Panc1 (cell line): ENCODE data around the gene CBX2. TPM values are rescaled to one million over a fixed set of nuclear protein-coding genes. Genes with fewer than 3 reads are reported as not detected.

Source experiments
- ATAC-seq: fragments of 200-7000 bp; cut with Tn5 transposase; 2 replicates; pipeline ENCODE4 v1.9.1; 2020; ENCODE audit warnings: mild to moderate bottlenecking, moderate library complexity
- BruUV-seq: library from RNA; stranded (reverse); fragments of 400-500 nt; replicated peaks from 2 replicates; lab custom pipeline; 2021; lab: Mats Ljungman, UMichigan
- CTCF ChIA-PET: fragments of 300-600 bp; sonication (Branson Sonifier 250); formaldehyde crosslinking; loops from one replicate; lab custom pipeline; 2022; ENCODE audit warnings: antibody characterized with exemption; lab: Charles Lee
- POLR2A ChIA-PET: fragments of 300-600 bp; sonication (Branson Sonifier 250); formaldehyde crosslinking; loops from one replicate; lab custom pipeline; 2022; ENCODE audit warnings: antibody characterized with exemption; lab: Charles Lee
- DNase-seq: peaks from one replicate; pipeline ENCODE4 v3.0.0-alpha.2; 2010; ENCODE audit warnings: low read depth, low spot score
- H3K27ac ChIP-seq: 2 replicates; pipeline ENCODE4 v1.5.1; 2011; ENCODE audit warnings: mild to moderate bottlenecking, low read length, inconsistent platforms
- H3K27me3 ChIP-seq: fragments of 200-500 bp; sonication (Bioruptor generic); 2 replicates; pipeline ENCODE4 v1.6.0; 2014; ENCODE audit warnings: low read length, inconsistent platforms; ENCODE audit not compliant: control insufficient read depth, insufficient read depth
- H3K36me3 ChIP-seq: fragments of 200-500 bp; sonication (Bioruptor generic); 2 replicates; pipeline ENCODE4 v1.5.1; 2014; ENCODE audit warnings: inconsistent platforms, mild to moderate bottlenecking, low read length, moderate library complexity; ENCODE audit not compliant: control insufficient read depth, insufficient read depth
- H3K4me1 ChIP-seq: 2 replicates; pipeline ENCODE4 v1.5.1; 2011; ENCODE audit warnings: inconsistent platforms, mild to moderate bottlenecking, low read length, moderate library complexity; ENCODE audit not compliant: control insufficient read depth, insufficient read depth
- H3K4me3 ChIP-seq, 2 experiments: 2 replicates each; pipeline ENCODE4 v1.5.1; 2011 to 2012; ENCODE audit warnings: low read depth in 2 of 2, low read length in 2 of 2, mild to moderate bottlenecking in 2 of 2, inconsistent platforms in 1 of 2, moderate library complexity in 1 of 2
- H3K9me3 ChIP-seq: fragments of 200-500 bp; sonication (Bioruptor generic); 2 replicates; pipeline ENCODE4 v1.5.1; 2014; ENCODE audit warnings: low read depth, mild to moderate bottlenecking, inconsistent platforms, low read length, moderate library complexity; ENCODE audit not compliant: control insufficient read depth, insufficient read depth
- POLR2AphosphoS5 ChIP-seq: IDR thresholded peaks from 2 replicates; pipeline ENCODE4 v1.6.1; 2012; ENCODE audit warnings: mild to moderate bottlenecking, low read depth, low read length, moderate library complexity
- REST ChIP-seq, 2 experiments: IDR thresholded peaks; 2 replicates each; pipeline ENCODE4 v1.6.1; 2011 to 2012; ENCODE audit warnings: low read depth in 2 of 2, control low read depth in 1 of 2, low read length in 1 of 2, mild to moderate bottlenecking in 1 of 2, moderate library complexity in 1 of 2; ENCODE audit not compliant: insufficient read depth in 1 of 2
- SIN3A ChIP-seq: IDR thresholded peaks from 2 replicates; pipeline ENCODE4 v1.6.1; 2012; ENCODE audit warnings: low read depth, mild to moderate bottlenecking, low read length, moderate library complexity, borderline replicate concordance; ENCODE audit not compliant: insufficient read depth
- TCF7L2 ChIP-seq: IDR thresholded peaks from 2 replicates; pipeline ENCODE4 v1.6.1; 2011; ENCODE audit warnings: mild to moderate bottlenecking, low read depth, low read length, inconsistent platforms
- in situ Hi-C: cut with HindIII; loops from 2 replicates; pipeline ENCODE4 v1.10.0; 2016; ENCODE audit warnings: low sequenced_read_pairs, low pct_unique_long_range_greater_than_20kb
- intact Hi-C: fragments of 100-400 bp; cut with micrococcal nuclease; formaldehyde crosslinking; loops from one replicate; pipeline ENCODE4 v1.10.0; 2022; ENCODE audit not compliant: unreplicated experiment
- total RNA-seq: library from RNA; stranded (reverse); gene quantifications from one replicate; pipeline ENCODE4 v1.2.1, GENCODE V29; 2021; ENCODE audit not compliant: unreplicated experiment
- TF ChIP-seq, protein P1 (sequence below): fragments of 450-650 bp; IDR thresholded peaks from 2 replicates; pipeline ENCODE4 v1.5.1; 2017; ENCODE audit warnings: mild to moderate bottlenecking

The CBX2 gene
- total RNA-seq, 1 experiment from 2014 or later, result 9.0 TPM

DNA sequence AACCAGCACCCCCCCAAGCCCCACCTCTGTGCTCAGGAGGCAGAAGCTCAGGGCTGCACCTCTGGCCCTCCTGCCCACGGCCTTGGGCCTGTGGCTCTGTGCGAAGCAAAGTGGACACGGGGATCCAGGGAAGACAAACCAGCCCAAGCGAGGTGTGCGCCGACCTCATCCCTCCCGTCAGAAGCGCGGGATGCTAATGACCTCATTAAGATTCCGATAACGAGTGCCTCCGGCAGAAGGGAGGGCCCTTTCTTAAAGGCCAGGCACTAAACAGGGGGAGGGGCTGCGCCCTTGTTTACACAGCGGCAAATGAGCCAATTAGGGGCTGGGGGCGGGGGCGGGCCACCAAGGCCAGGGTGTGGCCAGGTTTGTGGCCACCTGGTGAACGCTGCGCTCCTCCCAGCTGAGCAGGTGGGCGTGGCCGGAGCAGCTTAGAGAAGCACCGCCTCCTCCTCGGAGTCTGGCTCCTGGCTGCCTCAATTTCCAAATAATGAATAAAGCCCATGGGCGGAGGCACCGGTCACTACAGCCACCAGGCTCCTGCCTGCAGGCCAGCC lies 58.1 kb downstream of the CBX2 start:
- Histone ChIP-seq H3K4me1 (peaks cover 45% of the 10 kb centered on the region), H3K27ac (peak overlapping the region; percentile 75), H3K4me3 (peak overlapping the region; percentile 65 to 97), H3K9me3 (no peaks in the 10 kb centered on the region), H3K27me3 (no peaks in the 10 kb centered on the region), H3K36me3 (peaks cover 9% of the 10 kb centered on the region)
- CTCF ChIA-PET, result interaction anchor here (0.6 to 1.8 kb wide), 6 partner anchors 8 to 135 kb away, joined by 3 to 12 read pairs (median 4); no protein-coding TSS in a partner anchor
- in situ Hi-C loops (no loop called here), intact Hi-C loops (loop anchor here (1.0 to 10.0 kb wide), 3 partner anchors 26 to 151 kb away; no protein-coding TSS in a partner anchor)
- no TSS peak for BruUV-seq
- no peak; the same call in 1 of the 2 replicates for TF ChIP-seq POLR2AphosphoS5
- no peak for TF ChIP-seq REST (IDR thresholded peaks at IDR 0.05; ENCODE audit: insufficient read depth in 1 of 2, low read depth in 2 of 2, low read length in 1 of 2)
- no peak for TF ChIP-seq SIN3A
- no peak for TF ChIP-seq TCF7L2
- TF ChIP-seq, protein P1, sequence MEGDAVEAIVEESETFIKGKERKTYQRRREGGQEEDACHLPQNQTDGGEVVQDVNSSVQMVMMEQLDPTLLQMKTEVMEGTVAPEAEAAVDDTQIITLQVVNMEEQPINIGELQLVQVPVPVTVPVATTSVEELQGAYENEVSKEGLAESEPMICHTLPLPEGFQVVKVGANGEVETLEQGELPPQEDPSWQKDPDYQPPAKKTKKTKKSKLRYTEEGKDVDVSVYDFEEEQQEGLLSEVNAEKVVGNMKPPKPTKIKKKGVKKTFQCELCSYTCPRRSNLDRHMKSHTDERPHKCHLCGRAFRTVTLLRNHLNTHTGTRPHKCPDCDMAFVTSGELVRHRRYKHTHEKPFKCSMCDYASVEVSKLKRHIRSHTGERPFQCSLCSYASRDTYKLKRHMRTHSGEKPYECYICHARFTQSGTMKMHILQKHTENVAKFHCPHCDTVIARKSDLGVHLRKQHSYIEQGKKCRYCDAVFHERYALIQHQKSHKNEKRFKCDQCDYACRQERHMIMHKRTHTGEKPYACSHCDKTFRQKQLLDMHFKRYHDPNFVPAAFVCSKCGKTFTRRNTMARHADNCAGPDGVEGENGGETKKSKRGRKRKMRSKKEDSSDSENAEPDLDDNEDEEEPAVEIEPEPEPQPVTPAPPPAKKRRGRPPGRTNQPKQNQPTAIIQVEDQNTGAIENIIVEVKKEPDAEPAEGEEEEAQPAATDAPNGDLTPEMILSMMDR, result no peak
- no peak for DNase-seq
- POLR2A ChIA-PET, result interaction anchor here (1.3 kb wide), 2 partner anchors 18 to 28 kb away, joined by 3 to 8 read pairs; no protein-coding TSS in a partner anchor
- no peak for ATAC-seq

GRCh38 chr17:79836510-79836971 lies 58.6 kb downstream of the CBX2 start:
- BruUV-seq, result no TSS peak
- no peaks in the 10 kb centered on the region for H3K27me3 ChIP-seq
- ChIA-PET POLR2A (interaction anchor here (1.3 kb wide), 1 partner anchor 18 kb away, joined by 3 read pairs; no protein-coding TSS in a partner anchor), CTCF (interaction anchor here (0.9 to 1.8 kb wide), 2 partner anchors 26 to 28 kb away, joined by 9 to 12 read pairs; no protein-coding TSS in a partner anchor)
- H3K27ac ChIP-seq, result peak overlapping the region; percentile 75
- H3K36me3 ChIP-seq, result peaks cover 9% of the 10 kb centered on the region
- intact Hi-C loops, result loop anchor here (5.0 to 10.0 kb wide), 2 partner anchors 92 to 151 kb away; no protein-coding TSS in a partner anchor
- in situ Hi-C loops, result no loop called here
- TF ChIP-seq TCF7L2, result no peak
- TF ChIP-seq, protein P1, result no peak
- no peak for TF ChIP-seq POLR2AphosphoS5
- no peak for TF ChIP-seq REST (IDR thresholded peaks at IDR 0.05; ENCODE audit: insufficient read depth in 1 of 2, low read depth in 2 of 2, low read length in 1 of 2)
- no peak for TF ChIP-seq SIN3A
- no peaks in the 10 kb centered on the region for H3K9me3 ChIP-seq
- H3K4me3 ChIP-seq, result peak overlapping the region; percentile 65 to 97
- no peak for DNase-seq
- H3K4me1 ChIP-seq, result peaks cover 42% of the 10 kb centered on the region
- no peak for ATAC-seq
